Testis (tissue), 3 donors: ENCODE results near the gene ADGRG3. TPM values are rescaled to one million over a fixed set of nuclear protein-coding genes. Genes with fewer than 3 reads are reported as not detected.

Source experiments
- DNase-seq: peaks from one replicate; pipeline ENCODE4 v3.0.0-alpha.2; 2019
- H3K27ac ChIP-seq, 2 donors: fragments of 200-600 bp; sonication (generic); one replicate each; pipeline ENCODE4 v1.5.1; 2019
- H3K27me3 ChIP-seq: fragments of 200-600 bp; sonication (generic); one replicate; pipeline ENCODE4 v1.5.1; 2019
- H3K36me3 ChIP-seq: fragments of 200-600 bp; sonication (generic); one replicate; pipeline ENCODE4 v1.5.1; 2017; ENCODE audit warnings: low read depth; ENCODE audit errors: missing control alignments
- H3K4me1 ChIP-seq: fragments of 200-600 bp; sonication (generic); one replicate; pipeline ENCODE4 v1.5.1; 2019
- H3K4me3 ChIP-seq, 2 donors: fragments of 200-600 bp; sonication (generic); one replicate each; pipeline ENCODE4 v1.5.1; 2017 to 2019
- H3K9me3 ChIP-seq: fragments of 200-600 bp; sonication (generic); one replicate; pipeline ENCODE4 v1.5.1; 2017
- POLR2A ChIP-seq: fragments of 450-650 bp; IDR thresholded peaks from one replicate; pipeline ENCODE4 v1.6.1; 2017; ENCODE audit warnings: antibody characterized with exemption, mild to moderate bottlenecking, moderate library complexity
- WGBS, 2 donors: methylation state at CpG; one replicate each; pipeline ENCODE4 v1.1.5; 2018; 5-methylcytosine and 5-hydroxymethylcytosine counted together
- intact Hi-C: fragments of 100-400 bp; cut with DNase I; formaldehyde crosslinking; loops from one replicate; pipeline ENCODE4 v1.15.1; 2023; ENCODE audit warnings: low total_unique reads
- polyA plus RNA-seq: library from polyadenylated mRNA; stranded (reverse); fragments of 350-450 nt; fragmentation: Illumina TruSeq; extraction: RNeasy Lipid Tissue Mini Kit (QIAGEN cat#74804); gene quantifications from one replicate; pipeline ENCODE4 v1.2.3, GENCODE V29; 2014; ENCODE audit warnings: low read depth, low replicate concordance; ENCODE audit not compliant: insufficient read depth
- total RNA-seq, 2 donors: library from RNA; depleted of rRNA; stranded (reverse); fragments of >200 nt; gene quantifications; one replicate each; pipeline ENCODE4 v1.2.3, GENCODE V29; 2016
- TF ChIP-seq, protein P1 (sequence below), 3 experiments: fragments of 450-650 bp in 2 of 3; fragments of 200-600 bp in 1 of 3; sonication (generic) in 1 of 3; IDR thresholded peaks; one replicate each; pipeline ENCODE4 v1.5.1; 2016 to 2019; ENCODE audit warnings: antibody characterized with exemption in 3 of 3, mild to moderate bottlenecking in 2 of 3, moderate library complexity in 1 of 3

ADGRG3 gene
- total and polyA plus RNA-seq, 3 donors from 2014 or later, result 0.37 to 0.82 (median 0.63) TPM

DNA sequence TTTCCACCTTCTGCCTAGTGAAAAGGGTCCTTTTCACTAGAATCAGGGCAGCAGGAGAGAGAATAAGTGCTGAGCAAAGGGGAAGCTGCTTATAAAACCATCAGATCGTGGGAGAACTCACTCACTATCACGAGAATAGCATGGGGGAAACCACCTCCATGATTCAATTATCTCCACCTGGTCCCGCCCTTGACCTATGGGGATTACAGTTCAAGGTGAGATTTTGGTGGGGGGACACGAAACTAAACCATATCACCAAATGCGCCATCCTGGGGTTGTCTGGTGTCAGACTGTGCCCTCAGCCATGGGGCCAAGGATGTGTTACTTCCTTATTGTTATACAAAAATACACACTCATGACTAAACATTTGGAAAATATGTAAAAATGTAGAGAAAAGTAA lies 57.0 kb downstream of the ADGRG3 start:
- no peaks in the 10 kb centered on the region for H3K9me3 ChIP-seq
- DNase-seq, result no peak
- no peaks in the 10 kb centered on the region for H3K27me3 ChIP-seq
- H3K27ac ChIP-seq, result no peak overlapping the region
- no peak overlapping the region for H3K4me3 ChIP-seq
- TF ChIP-seq, protein P1, sequence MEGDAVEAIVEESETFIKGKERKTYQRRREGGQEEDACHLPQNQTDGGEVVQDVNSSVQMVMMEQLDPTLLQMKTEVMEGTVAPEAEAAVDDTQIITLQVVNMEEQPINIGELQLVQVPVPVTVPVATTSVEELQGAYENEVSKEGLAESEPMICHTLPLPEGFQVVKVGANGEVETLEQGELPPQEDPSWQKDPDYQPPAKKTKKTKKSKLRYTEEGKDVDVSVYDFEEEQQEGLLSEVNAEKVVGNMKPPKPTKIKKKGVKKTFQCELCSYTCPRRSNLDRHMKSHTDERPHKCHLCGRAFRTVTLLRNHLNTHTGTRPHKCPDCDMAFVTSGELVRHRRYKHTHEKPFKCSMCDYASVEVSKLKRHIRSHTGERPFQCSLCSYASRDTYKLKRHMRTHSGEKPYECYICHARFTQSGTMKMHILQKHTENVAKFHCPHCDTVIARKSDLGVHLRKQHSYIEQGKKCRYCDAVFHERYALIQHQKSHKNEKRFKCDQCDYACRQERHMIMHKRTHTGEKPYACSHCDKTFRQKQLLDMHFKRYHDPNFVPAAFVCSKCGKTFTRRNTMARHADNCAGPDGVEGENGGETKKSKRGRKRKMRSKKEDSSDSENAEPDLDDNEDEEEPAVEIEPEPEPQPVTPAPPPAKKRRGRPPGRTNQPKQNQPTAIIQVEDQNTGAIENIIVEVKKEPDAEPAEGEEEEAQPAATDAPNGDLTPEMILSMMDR (IDR thresholded peaks at IDR 0.05), result no peak
- TF ChIP-seq POLR2A, result no peak
- no peaks in the 10 kb centered on the region for H3K4me1 ChIP-seq
- no peaks in the 10 kb centered on the region for H3K36me3 ChIP-seq
- WGBS, 2 donors, result 34 to 37% methylated on average over 5 of the region's 5 CpGs
- intact Hi-C loops, result no loop called here

DNA sequence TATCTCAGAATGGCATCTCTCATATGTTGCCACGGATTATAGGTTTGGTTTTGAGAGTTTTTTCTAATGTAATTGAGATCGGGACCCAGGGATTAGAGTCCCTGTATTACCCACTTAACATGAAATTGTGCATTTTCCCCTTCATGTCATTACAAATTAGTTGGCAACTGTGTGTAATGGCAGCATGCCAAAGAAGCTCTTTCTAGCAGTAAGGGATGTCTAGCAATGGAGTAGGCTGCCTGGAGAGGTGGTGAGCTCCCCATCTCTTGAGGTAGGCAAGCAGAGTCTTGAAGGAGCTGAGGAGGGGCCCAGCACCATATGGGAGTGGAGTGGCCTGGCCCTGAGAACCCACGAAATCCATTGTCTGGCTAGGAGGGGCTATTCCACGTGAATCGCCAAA lies 57.4 kb downstream of the ADGRG3 start:
- intact Hi-C loops, result no loop called here
- no peak for DNase-seq

GRCh38 chr16:57725976-57726375 lies 57.9 kb downstream of the ADGRG3 start:
- intact Hi-C loops, result no loop called here
- WGBS, 2 donors, result 79 to 88% methylated on average over 5 to 30 of the region's 30 CpGs
- no peak for DNase-seq
- H3K9me3 ChIP-seq, result no peaks in the 10 kb centered on the region
- no peaks in the 10 kb centered on the region for H3K27me3 ChIP-seq
- TF ChIP-seq, protein P1 (IDR thresholded peaks at IDR 0.05), result no peak
- H3K4me3 ChIP-seq, result no peak overlapping the region
- H3K36me3 ChIP-seq, result no peaks in the 10 kb centered on the region
- H3K4me1 ChIP-seq, result no peaks in the 10 kb centered on the region
- no peak overlapping the region for H3K27ac ChIP-seq

More for the DNA sequence above, 57.4 kb downstream of the ADGRG3 start:
- H3K4me3 ChIP-seq, result no peak overlapping the region
- H3K9me3 ChIP-seq, result no peaks in the 10 kb centered on the region
- no peak for TF ChIP-seq POLR2A
- TF ChIP-seq, protein P1 (IDR thresholded peaks at IDR 0.05), result no peak
- no peak overlapping the region for H3K27ac ChIP-seq
- 60 to 76% methylated on average over 5 of the region's 5 CpGs for WGBS, 2 donors
- H3K4me1 ChIP-seq, result no peaks in the 10 kb centered on the region
- no peaks in the 10 kb centered on the region for H3K27me3 ChIP-seq
- no peaks in the 10 kb centered on the region for H3K36me3 ChIP-seq

GRCh38 chr16:57726433-57726947 lies 58.4 kb downstream of the ADGRG3 start:
- 62 to 72% methylated on average over 7 of the region's 7 CpGs for WGBS, 2 donors
- no peaks in the 10 kb centered on the region for H3K36me3 ChIP-seq
- no peaks in the 10 kb centered on the region for H3K27me3 ChIP-seq
- H3K27ac ChIP-seq, result no peak overlapping the region
- no peak for DNase-seq
- TF ChIP-seq, protein P1 (IDR thresholded peaks at IDR 0.05), result no peak
- TF ChIP-seq POLR2A, result no peak
- H3K9me3 ChIP-seq, result no peaks in the 10 kb centered on the region
- no peaks in the 10 kb centered on the region for H3K4me1 ChIP-seq
- H3K4me3 ChIP-seq, result no peak overlapping the region
- intact Hi-C loops, result no loop called here

DNA sequence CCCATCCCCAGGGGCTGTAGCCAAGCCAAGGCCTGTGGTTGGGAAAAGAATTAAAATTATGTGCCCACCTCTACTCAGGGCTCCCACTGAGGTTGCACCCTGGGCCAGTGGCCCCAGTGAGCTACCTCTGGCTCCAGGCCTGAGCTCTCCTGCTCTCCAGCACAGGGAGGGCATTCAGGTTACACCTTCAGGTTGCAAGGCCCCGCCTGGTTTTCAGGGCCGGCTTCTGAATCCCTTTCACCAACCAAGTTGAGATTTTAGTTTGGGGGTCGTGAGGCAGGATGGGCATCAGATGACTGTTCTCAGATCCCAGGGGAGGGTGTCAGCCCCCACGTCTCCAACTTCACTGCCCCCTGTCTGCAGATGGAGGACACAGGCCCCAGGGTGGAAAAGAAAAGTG lies 59.5 kb downstream of the ADGRG3 start:
- Histone ChIP-seq H3K27me3 (no peaks in the 10 kb centered on the region), H3K27ac (no peak overlapping the region), H3K4me1 (no peaks in the 10 kb centered on the region), H3K36me3 (no peaks in the 10 kb centered on the region), H3K9me3 (no peaks in the 10 kb centered on the region), H3K4me3 (no peak overlapping the region)
- DNase-seq, result no peak
- WGBS, 2 donors, result 74 to 80% methylated on average over 4 of the region's 4 CpGs
- intact Hi-C loops, result no loop called here
- TF ChIP-seq, protein P1 (IDR thresholded peaks at IDR 0.05), result no peak
- TF ChIP-seq POLR2A, result no peak
